GM12891 (cell line): ENCODE data around the gene HIP1R.

Source experiments
- DNase-seq: peaks from one replicate; pipeline ENCODE4 v3.0.0; 2011; ENCODE audit warnings: low spot score; ENCODE audit not compliant: insufficient read length
- FAIRE-seq: peaks from 2 replicates; lab custom pipeline; 2011; peaks lifted over from hg19 to GRCh38; lab: Jason Lieb, UNC
- PAX5 ChIP-seq: IDR thresholded peaks from 2 replicates; pipeline ENCODE4 v1.6.1; 2011; ENCODE audit warnings: low read length, moderate library complexity, mild to moderate bottlenecking; ENCODE audit not compliant: insufficient read depth, severe bottlenecking
- POLR2A ChIP-seq: IDR thresholded peaks from 2 replicates; pipeline ENCODE4 v1.6.1; 2011; ENCODE audit warnings: low read depth, low read length, control low read depth
- POLR2AphosphoS5 ChIP-seq: IDR thresholded peaks from 2 replicates; pipeline ENCODE4 v1.6.1; 2011; ENCODE audit warnings: low read depth, low read length, control low read depth
- POU2F2 ChIP-seq: IDR thresholded peaks from 2 replicates; pipeline ENCODE4 v1.6.1; 2011; ENCODE audit warnings: low read depth, mild to moderate bottlenecking, control low read depth, low read length, moderate library complexity
- SPI1 ChIP-seq: IDR thresholded peaks from 2 replicates; pipeline ENCODE4 v1.6.1; 2011; ENCODE audit warnings: low read depth, low read length, control low read depth
- TAF1 ChIP-seq: IDR thresholded peaks from 2 replicates; pipeline ENCODE4 v1.6.1; 2011; ENCODE audit warnings: low read depth, low read length, control low read depth

Gene HIP1R

GRCh38 chr12:122867691-122868461 is 32.6 kb downstream of the HIP1R start:
- FAIRE-seq (no peak), DNase-seq (no peak)
- TF ChIP-seq SPI1 = no peak
- peak; percentile 29 for TF ChIP-seq POLR2AphosphoS5

DNA sequence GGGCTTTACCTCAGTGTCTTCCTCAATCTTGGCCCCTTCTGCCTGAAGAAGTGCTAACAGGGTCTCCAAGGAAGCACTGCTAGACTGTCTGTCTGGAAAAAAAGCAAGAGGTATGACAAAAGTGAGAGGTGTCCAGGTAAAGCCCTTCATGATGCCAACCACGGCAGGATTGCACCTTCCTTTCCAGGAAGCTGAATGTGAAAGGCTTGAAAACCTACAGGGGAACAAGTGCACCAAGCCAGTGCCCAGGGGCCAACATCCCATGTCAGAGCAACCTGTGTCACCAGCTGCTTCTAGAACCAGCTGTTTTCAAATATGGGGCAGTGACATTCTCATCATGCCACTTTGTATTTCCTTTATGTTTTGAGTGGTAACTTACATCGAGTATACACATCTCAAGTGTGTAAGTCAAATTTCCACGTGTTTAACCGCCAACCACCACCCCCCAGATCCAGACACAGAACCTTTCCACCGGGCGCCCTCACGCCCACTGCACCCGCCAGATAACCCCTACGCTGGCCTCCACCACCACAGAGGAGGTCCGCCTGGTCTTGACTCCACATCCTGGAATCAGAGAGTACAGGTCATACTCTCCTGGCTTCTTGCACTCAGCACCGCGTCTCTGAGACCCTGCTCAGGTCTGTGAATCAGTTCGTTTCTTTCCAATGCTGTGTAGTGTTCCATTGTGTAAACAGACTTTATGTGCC is 33.4 kb downstream of the HIP1R start:
- DNase-seq (no peak), FAIRE-seq (no peak)
- TF ChIP-seq POLR2A (no peak), POU2F2 (no peak)

- FAIRE-seq (no peak), DNase-seq (no peak)
- TF ChIP-seq TAF1 = no peak
- no peak for TF ChIP-seq PAX5
- no peak for TF ChIP-seq SPI1
Observed at GRCh38 chr12:122869207-122869973, 34.1 kb downstream of the HIP1R start.

DNA sequence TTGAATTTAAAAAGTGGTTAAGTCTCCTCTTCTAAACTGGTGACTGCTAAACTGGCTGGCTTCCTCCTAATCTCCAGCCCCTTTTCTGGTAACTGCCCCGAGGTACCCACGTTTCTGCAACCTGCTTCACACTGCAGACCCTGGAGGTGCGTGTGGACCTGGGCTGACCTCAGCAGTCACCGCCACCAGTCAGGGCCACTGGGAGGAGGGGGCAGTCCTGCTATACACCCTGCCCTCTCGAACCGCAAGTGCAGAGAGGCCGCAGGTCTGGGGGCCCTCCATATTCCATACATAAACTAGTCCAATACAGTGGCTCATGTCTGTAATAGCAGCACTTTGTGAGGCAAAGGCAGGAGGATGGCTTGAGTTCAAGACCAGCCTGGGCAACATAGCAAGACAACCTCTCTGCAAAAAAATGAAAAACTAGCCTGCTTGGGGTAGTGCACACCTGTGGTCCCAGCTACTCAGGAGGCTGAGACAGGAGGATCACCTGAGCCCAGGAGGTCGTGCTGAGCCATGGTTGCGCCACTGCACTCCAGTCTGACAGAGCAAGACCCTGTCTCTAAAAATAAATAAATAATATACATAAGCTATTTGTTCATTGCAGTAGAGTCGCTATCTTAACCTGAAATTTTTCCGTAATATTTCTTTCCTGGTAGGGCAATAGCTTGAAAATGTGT is 35.0 kb downstream of the HIP1R start:
- FAIRE-seq (no peak), DNase-seq (no peak)
- TF ChIP-seq POU2F2 = no peak
- TF ChIP-seq POLR2AphosphoS5 = no peak
- no peak for TF ChIP-seq PAX5
- no peak for TF ChIP-seq POLR2A
- TF ChIP-seq TAF1 = no peak
- no peak for TF ChIP-seq SPI1

GRCh38 chr12:122870867-122871664 is 35.8 kb downstream of the HIP1R start:
- no peak for TF ChIP-seq POU2F2
- TF ChIP-seq POLR2AphosphoS5 = no peak
- no peak for TF ChIP-seq POLR2A
- TF ChIP-seq SPI1 = no peak
- no peak for TF ChIP-seq PAX5
- no peak for TF ChIP-seq TAF1
- DNase-seq (no peak), FAIRE-seq (peak; percentile 48)

DNA sequence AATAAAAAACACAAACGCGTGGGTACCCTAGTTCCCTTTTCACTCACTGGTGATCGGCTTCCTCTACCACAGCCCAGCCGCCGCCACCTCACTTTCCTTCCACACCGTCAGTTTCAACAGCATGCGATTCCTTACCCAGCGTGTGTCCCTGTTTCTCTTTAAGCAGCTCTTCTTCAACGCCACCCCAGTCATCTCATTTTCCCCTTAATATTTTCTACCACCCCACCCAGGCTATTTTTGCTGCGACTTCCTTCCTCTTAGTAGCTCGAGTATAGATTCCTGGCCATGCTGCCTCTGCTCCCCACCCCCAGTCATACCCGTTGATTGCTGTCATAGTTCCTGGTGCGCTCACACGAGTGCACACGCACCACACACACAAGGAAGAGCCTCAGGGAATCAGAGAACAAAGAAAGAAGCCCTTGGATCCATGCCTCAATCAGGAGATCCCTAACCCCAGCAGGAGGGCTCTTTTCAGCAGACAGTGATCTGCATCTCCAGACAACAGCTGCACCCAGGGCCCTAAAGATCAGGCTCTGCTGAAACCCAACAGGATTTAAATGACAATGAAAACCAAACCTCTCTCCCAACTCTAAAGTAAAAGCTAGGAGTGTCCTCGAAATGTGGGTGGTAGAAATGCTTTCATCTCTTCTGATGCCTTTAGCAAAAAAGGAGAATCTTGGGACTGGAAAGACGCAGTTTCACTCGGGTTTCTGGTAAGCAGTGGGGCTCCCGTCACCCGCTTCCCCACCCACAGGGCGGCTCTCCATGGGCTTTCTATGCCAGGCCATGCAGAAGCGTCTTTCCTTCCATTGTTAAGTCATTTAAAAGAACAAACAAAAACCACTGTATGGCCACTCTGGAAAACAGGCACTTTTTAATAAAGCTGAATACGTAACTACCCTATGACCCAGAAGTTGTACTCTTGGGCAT is 36.9 kb downstream of the HIP1R start:
- TF ChIP-seq POLR2AphosphoS5 (no peak), SPI1 (peak; percentile 51), POLR2A (0 out of 2 replicates have a peak, but pooled peaks have one; percentile 20), POU2F2 (no peak), PAX5 (no peak), TAF1 (no peak)
- FAIRE-seq = peak; percentile 85
- DNase-seq = no peak

DNA sequence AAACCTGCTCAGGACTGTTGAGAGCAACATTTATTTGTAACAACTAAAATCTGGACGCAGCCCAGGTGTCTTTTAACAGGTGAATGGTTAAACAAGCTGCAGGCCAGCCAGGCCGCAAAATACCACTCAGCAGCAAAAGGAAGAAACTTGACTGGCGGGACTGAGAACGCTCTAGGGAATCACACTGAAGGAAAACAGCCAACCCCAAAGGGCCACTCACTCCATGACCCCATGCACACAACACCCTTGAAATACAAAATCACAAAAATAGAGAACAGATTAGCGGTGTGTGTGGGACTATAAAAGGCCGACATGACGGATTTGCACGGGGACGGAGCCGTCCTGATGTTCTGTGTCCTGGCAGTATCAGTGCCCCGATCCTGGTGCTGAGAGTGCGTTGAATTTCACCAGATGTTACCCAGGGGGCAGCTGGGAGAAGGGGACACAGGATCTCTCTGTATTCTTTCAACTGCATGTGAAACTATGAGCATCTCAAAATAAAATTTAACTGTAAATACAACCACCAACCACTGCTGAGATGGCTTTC is 37.6 kb downstream of the HIP1R start:
- DNase-seq (no peak), FAIRE-seq (no peak)
- TF ChIP-seq SPI1 = no peak
- TF ChIP-seq PAX5 = no peak
- TF ChIP-seq TAF1 = no peak
- no peak for TF ChIP-seq POLR2A
- no peak for TF ChIP-seq POU2F2
- no peak; the same call in 1 of the 2 replicates for TF ChIP-seq POLR2AphosphoS5

DNA sequence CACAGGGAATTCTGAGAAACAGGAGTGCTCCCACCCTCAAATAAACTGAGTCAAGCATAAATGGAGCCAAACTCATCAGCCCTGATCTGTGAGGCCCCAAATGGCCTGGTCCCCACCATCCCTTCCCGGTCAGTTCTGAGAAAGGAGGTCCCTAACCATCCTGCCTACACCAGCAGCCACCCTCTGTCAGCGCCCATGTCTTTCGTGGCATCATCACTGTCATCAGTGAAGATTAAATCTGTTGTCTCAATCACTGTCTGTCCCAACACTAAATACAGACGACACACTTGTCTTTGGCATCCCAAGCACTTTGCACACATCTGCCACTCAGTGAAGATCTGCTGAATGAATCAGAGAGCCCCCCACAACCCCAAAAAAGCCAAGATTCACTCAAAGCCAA is 38.3 kb downstream of the HIP1R start:
- no peak for DNase-seq
- no peak for TF ChIP-seq TAF1
- no peak for TF ChIP-seq PAX5
- TF ChIP-seq POLR2AphosphoS5 = no peak
- TF ChIP-seq SPI1 = no peak
- TF ChIP-seq POU2F2 = no peak
- no peak for TF ChIP-seq POLR2A
- no peak for FAIRE-seq

GRCh38 chr12:122874081-122874480 is 38.8 kb downstream of the HIP1R start:
- FAIRE-seq (no peak), DNase-seq (no peak)
- TF ChIP-seq PAX5 (no peak), SPI1 (no peak), POU2F2 (no peak), TAF1 (no peak), POLR2A (no peak), POLR2AphosphoS5 (no peak)
